IMR-90 (cell line): ENCODE data around the gene RNF213. TPM values are rescaled to one million over a fixed set of nuclear protein-coding genes. Genes with fewer than 3 reads are reported as not detected.

Source experiments
- ATAC-seq: fragments of 200-7000 bp; cut with Tn5 transposase; 2 replicates; pipeline ENCODE4 v1.9.1; 2020; ENCODE audit warnings: low read depth, mild to moderate bottlenecking, moderate library complexity
- BruUV-seq: library from RNA; stranded (reverse); fragments of 400-500 nt; replicated peaks from 2 replicates; lab custom pipeline; 2021; lab: Mats Ljungman, UMichigan
- CTCF ChIA-PET: fragments of 300-600 bp; formaldehyde crosslinking; extraction: SDS; loops from one replicate; lab custom pipeline; 2021; ENCODE audit warnings: antibody characterized with exemption; lab: Yijun Ruan, JAX
- POLR2A ChIA-PET: fragments of 300-600 bp; sonication (Branson Sonifier 250); formaldehyde crosslinking; loops from one replicate; lab custom pipeline; 2022; ENCODE audit warnings: antibody characterized with exemption; ENCODE audit not compliant: unreplicated experiment; lab: Charles Lee
- DNase-seq: peaks from one replicate; pipeline ENCODE4 v3.0.0; 2013
- H2AFZ ChIP-seq: replicated peaks from 2 replicates; pipeline ENCODE3; 2013; ENCODE audit warnings: low read length, mild to moderate bottlenecking; ENCODE audit not compliant: poor library complexity
- H2AK5ac ChIP-seq: 2 replicates; pipeline ENCODE4 v1.6.1; 2013; ENCODE audit warnings: low read depth, low read length, inconsistent platforms
- H2AK9ac ChIP-seq: replicated peaks from 2 replicates; pipeline ENCODE3; 2013; ENCODE audit warnings: mild to moderate bottlenecking, low read depth, low read length, moderate library complexity; ENCODE audit not compliant: poor library complexity
- H2BK120ac ChIP-seq: 2 replicates; pipeline ENCODE4 v1.6.1; 2013; ENCODE audit warnings: low read depth, low read length, inconsistent platforms
- H2BK15ac ChIP-seq: 3 replicates; pipeline ENCODE4 v1.6.1; 2013; ENCODE audit warnings: low read depth, low read length, inconsistent platforms
- H2BK20ac ChIP-seq: 2 replicates; pipeline ENCODE4 v1.6.1; 2013; ENCODE audit warnings: low read depth, mild to moderate bottlenecking, inconsistent platforms, low read length, moderate library complexity
- H2BK5ac ChIP-seq: 2 replicates; pipeline ENCODE4 v1.6.1; 2013; ENCODE audit warnings: mild to moderate bottlenecking, low read depth, low read length, inconsistent platforms; ENCODE audit not compliant: poor library complexity, severe bottlenecking
- H3K14ac ChIP-seq: replicated peaks from 2 replicates; pipeline ENCODE4 v1.6.1; 2013; ENCODE audit warnings: low read depth, low read length, inconsistent platforms
- H3K18ac ChIP-seq: 2 replicates; pipeline ENCODE4 v1.6.1; 2013; ENCODE audit warnings: low read depth, low read length, control low read depth
- H3K23ac ChIP-seq: 2 replicates; pipeline ENCODE4 v1.6.1; 2013; ENCODE audit warnings: low read depth, low read length, inconsistent platforms
- H3K27ac ChIP-seq: 2 replicates; pipeline ENCODE4 v1.5.1; 2013; ENCODE audit warnings: mild to moderate bottlenecking, control low read depth, low read length; ENCODE audit not compliant: insufficient read depth
- H3K27me3 ChIP-seq: 2 replicates; pipeline ENCODE4 v1.6.1; 2013; ENCODE audit warnings: low read length; ENCODE audit not compliant: control insufficient read depth, insufficient read depth
- H3K36me3 ChIP-seq: 2 replicates; pipeline ENCODE4 v1.6.1; 2013; ENCODE audit warnings: low read length, mixed read lengths; ENCODE audit not compliant: control insufficient read depth, insufficient read depth
- H3K4ac ChIP-seq: 2 replicates; pipeline ENCODE4 v1.6.1; 2013; ENCODE audit warnings: low read depth, low read length, inconsistent platforms
- H3K4me1 ChIP-seq: 2 replicates; pipeline ENCODE4 v1.6.1; 2013; ENCODE audit warnings: low read length, mixed read lengths; ENCODE audit not compliant: control insufficient read depth, insufficient read depth
- H3K4me2 ChIP-seq: 2 replicates; pipeline ENCODE4 v1.6.1; 2013; ENCODE audit warnings: low read depth, mild to moderate bottlenecking, control low read depth, low read length, moderate library complexity
- H3K4me3 ChIP-seq: 2 replicates; pipeline ENCODE4 v1.5.1; 2013; ENCODE audit warnings: low read depth, mild to moderate bottlenecking, control low read depth, low read length, moderate library complexity; ENCODE audit not compliant: insufficient read depth
- H3K56ac ChIP-seq: 2 replicates; pipeline ENCODE4 v1.6.1; 2013; ENCODE audit warnings: low read length, inconsistent platforms; ENCODE audit not compliant: insufficient read depth; ENCODE audit errors: extremely low read depth
- H3K79me1 ChIP-seq, 2 experiments: 2 replicates each; pipeline ENCODE4 v1.6.1; 2013; ENCODE audit warnings: low read length in 2 of 2, inconsistent platforms in 1 of 2, low read depth in 1 of 2
- H3K9ac ChIP-seq: 2 replicates; pipeline ENCODE4 v1.6.1; 2013; ENCODE audit warnings: low read depth, low read length, control low read depth
- H3K9me1 ChIP-seq: 2 replicates; pipeline ENCODE4 v1.6.1; 2013; ENCODE audit warnings: low read length, inconsistent platforms; ENCODE audit not compliant: insufficient read depth
- H3K9me3 ChIP-seq: 2 replicates; pipeline ENCODE4 v1.6.1; 2013; ENCODE audit warnings: low read length; ENCODE audit not compliant: control insufficient read depth, insufficient read depth
- H4K20me1 ChIP-seq: 2 replicates; pipeline ENCODE4 v1.6.1; 2013; ENCODE audit warnings: low read length, inconsistent platforms; ENCODE audit not compliant: insufficient read depth
- H4K5ac ChIP-seq: 2 replicates; pipeline ENCODE4 v1.6.1; 2013; ENCODE audit warnings: mild to moderate bottlenecking, low read depth, low read length, control low read depth
- H4K8ac ChIP-seq, 2 experiments: 2 replicates each; pipeline ENCODE4 v1.6.1; 2013; ENCODE audit warnings: low read depth in 2 of 2, low read length in 2 of 2, control low read depth in 1 of 2, inconsistent platforms in 1 of 2
- H4K91ac ChIP-seq: 2 replicates; pipeline ENCODE4 v1.6.1; 2013; ENCODE audit warnings: low read depth, low read length, inconsistent platforms; ENCODE audit not compliant: insufficient read depth
- BHLHE40 ChIP-seq: fragments of 150-350 bp; IDR thresholded peaks from 2 replicates; pipeline ENCODE4 v1.6.1; 2016; ENCODE audit warnings: mild to moderate bottlenecking, low read depth, low read length
- CEBPB ChIP-seq: IDR thresholded peaks from 2 replicates; pipeline ENCODE4 v1.6.1; 2012; ENCODE audit warnings: low read depth, low read length, improper control_type of control experiment
- CHD1 ChIP-seq: IDR thresholded peaks from 2 replicates; pipeline ENCODE4 v1.6.1; 2012; ENCODE audit warnings: low read depth, low read length, improper control_type of control experiment
- CTCF ChIP-seq: conservative IDR thresholded peaks from 2 replicates; pipeline ENCODE4 v1.5.1; 2012; ENCODE audit warnings: mild to moderate bottlenecking, low read depth, low read length, improper control_type of control experiment
- ELK1 ChIP-seq: fragments of 150-350 bp; IDR thresholded peaks from 2 replicates; pipeline ENCODE4 v1.6.1; 2016; ENCODE audit warnings: low read depth, mild to moderate bottlenecking, low read length, moderate library complexity, borderline replicate concordance
- MAFK ChIP-seq: IDR thresholded peaks from 2 replicates; pipeline ENCODE4 v1.6.1; 2012; ENCODE audit warnings: low read depth, low read length, improper control_type of control experiment
- MAZ ChIP-seq: IDR thresholded peaks from 2 replicates; pipeline ENCODE4 v1.6.1; 2012; ENCODE audit warnings: low read depth, mild to moderate bottlenecking, low read length, improper control_type of control experiment, moderate library complexity, borderline replicate concordance
- MXI1 ChIP-seq: IDR thresholded peaks from 2 replicates; pipeline ENCODE4 v1.6.1; 2012; ENCODE audit warnings: low read depth, mild to moderate bottlenecking, low read length, moderate library complexity, borderline replicate concordance
- NFE2L2 ChIP-seq: fragments of 150-350 bp; IDR thresholded peaks from 2 replicates; pipeline ENCODE4 v1.6.1; 2016; ENCODE audit warnings: low read depth, mild to moderate bottlenecking, low read length
- POLR2A ChIP-seq: IDR thresholded peaks from 2 replicates; pipeline ENCODE4 v1.6.1; 2012; ENCODE audit warnings: mild to moderate bottlenecking, low read depth, low read length
- RAD21 ChIP-seq: IDR thresholded peaks from 2 replicates; pipeline ENCODE4 v1.6.1; 2012; ENCODE audit warnings: low read length, improper control_type of control experiment
- RCOR1 ChIP-seq: IDR thresholded peaks from 2 replicates; pipeline ENCODE4 v1.6.1; 2012; ENCODE audit warnings: mild to moderate bottlenecking, low read length, improper control_type of control experiment; ENCODE audit not compliant: insufficient replicate concordance
- RFX5 ChIP-seq: IDR thresholded peaks from 2 replicates; pipeline ENCODE4 v1.8.0; 2012; ENCODE audit warnings: low read depth, mild to moderate bottlenecking, low read length, moderate library complexity
- WGBS, 2 experiments: methylation state at CpG; one replicate each; pipeline versions ENCODE4 v1.1.5 to v1.1.7; 2013; ENCODE audit warnings: missing lambda C conversion rate in 2 of 2; ENCODE audit not compliant: insufficient read length in 1 of 2; ENCODE audit errors: extremely low coverage in 2 of 2; 5-methylcytosine and 5-hydroxymethylcytosine counted together
- dilution Hi-C: fragments of 300-500 bp; cut with HindIII; formaldehyde crosslinking; loops from one replicate; pipeline ENCODE4 v1.14.3; 2018; ENCODE audit warnings: low sequenced_read_pairs; ENCODE audit not compliant: unreplicated experiment
- in situ Hi-C: fragments of 300-500 bp; cut with MboI; formaldehyde crosslinking; loops from 3 replicates; pipeline ENCODE4 v1.14.3; 2019; ENCODE audit warnings: low sequenced_read_pairs, inconsistent platforms, mixed read lengths
- intact Hi-C: fragments of 100-400 bp; cut with micrococcal nuclease; formaldehyde crosslinking; loops from 2 replicates; pipeline ENCODE4 v1.10.0; 2022
- polyA plus RNA-seq, 3 experiments: library from polyadenylated mRNA; depleted of rRNA; stranded (reverse); fragments of >200 nt; gene quantifications; 2 replicates each; pipeline ENCODE4 v1.2.3, GENCODE V29; 2012; ENCODE audit warnings: low replicate concordance in 1 of 3
- total RNA-seq: library from RNA; depleted of rRNA; stranded (reverse); fragments of >200 nt; gene quantifications from 2 replicates; pipeline ENCODE4 v1.2.3, GENCODE V29; 2012
- TF ChIP-seq, protein P1 (sequence below): fragments of 150-350 bp; IDR thresholded peaks from 2 replicates; pipeline ENCODE4 v1.6.1; 2017; ENCODE audit warnings: mild to moderate bottlenecking, antibody characterized with exemption, low read length, low read depth

The RNF213 gene
- total and polyA plus RNA-seq, 2 of the 4 experiments (the other 2 are of a cell fraction) = 23.4 to 36.0 TPM

GRCh38 chr17:80424878-80425765 lies 164.5 kb downstream of the RNF213 start:
- no peak overlapping the region for H3K4me3 ChIP-seq
- no peak for DNase-seq

More at GRCh38 chr17:80424878-80425765, 164.5 kb downstream of the RNF213 start:
- TF ChIP-seq, protein P1, sequence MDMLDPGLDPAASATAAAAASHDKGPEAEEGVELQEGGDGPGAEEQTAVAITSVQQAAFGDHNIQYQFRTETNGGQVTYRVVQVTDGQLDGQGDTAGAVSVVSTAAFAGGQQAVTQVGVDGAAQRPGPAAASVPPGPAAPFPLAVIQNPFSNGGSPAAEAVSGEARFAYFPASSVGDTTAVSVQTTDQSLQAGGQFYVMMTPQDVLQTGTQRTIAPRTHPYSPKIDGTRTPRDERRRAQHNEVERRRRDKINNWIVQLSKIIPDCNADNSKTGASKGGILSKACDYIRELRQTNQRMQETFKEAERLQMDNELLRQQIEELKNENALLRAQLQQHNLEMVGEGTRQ = no peak
- TF ChIP-seq MAFK (no peak), BHLHE40 (no peak), CTCF (no peak), CEBPB (no peak), ELK1 (no peak), RFX5 (no peak), POLR2A (no peak), NFE2L2 (no peak), CHD1 (no peak), RAD21 (no peak), MAZ (no peak), RCOR1 (no peak), MXI1 (no peak)
- ATAC-seq = no peak
- POLR2A ChIA-PET = no interaction called here
- WGBS, 2 experiments = 78% methylated on average over 13 of the region's 27 CpGs; no CpG with 5 or more reads in 1 of the 2 experiments
- H2BK120ac ChIP-seq = no peak overlapping the region
- H3K9me1 ChIP-seq = no peaks in the 10 kb centered on the region
- no peak overlapping the region for H4K91ac ChIP-seq
- dilution Hi-C loops (no loop called here), intact Hi-C loops (loop anchor here (5.0 kb wide), 3 partner anchors 47 to 467 kb away; no protein-coding TSS in a partner anchor), in situ Hi-C loops (loop anchor here (5.0 to 10.0 kb wide), 2 partner anchors 450 to 557 kb away; no protein-coding TSS in a partner anchor)
- peaks cover 15% of the 10 kb centered on the region for H4K20me1 ChIP-seq
- H3K27ac ChIP-seq = no peak overlapping the region
- no peak overlapping the region for H3K56ac ChIP-seq
- no peak overlapping the region for H2BK5ac ChIP-seq
- peaks cover 13% of the 10 kb centered on the region; the same call in 1 of the 2 replicates for H3K36me3 ChIP-seq
- H3K18ac ChIP-seq = no peak overlapping the region
- no peak overlapping the region for H2AK5ac ChIP-seq
- no peak overlapping the region for H3K23ac ChIP-seq
- H3K4ac ChIP-seq = no peak overlapping the region
- no peak overlapping the region for H2AK9ac ChIP-seq
- no TSS peak for BruUV-seq
- H3K4me1 ChIP-seq = no peaks in the 10 kb centered on the region
- CTCF ChIA-PET = no interaction called here
- H2AFZ ChIP-seq = no peak overlapping the region
- H2BK15ac ChIP-seq = no peak overlapping the region
- H4K8ac ChIP-seq = no peak overlapping the region
- H3K9ac ChIP-seq = no peak overlapping the region
- H4K5ac ChIP-seq = no peak overlapping the region
- no peaks in the 10 kb centered on the region for H3K27me3 ChIP-seq
- no peaks in the 10 kb centered on the region for H3K9me3 ChIP-seq
- no peak overlapping the region for H3K4me2 ChIP-seq
- H3K79me1 ChIP-seq = peaks cover 4 to 10% of the 10 kb centered on the region in 2 experiments
- H3K14ac ChIP-seq = no peak overlapping the region
- H2BK20ac ChIP-seq = no peak overlapping the region
